Fibroblast of upper back skin (primary cell): ENCODE measurements around the gene ANKRD34B.
"Not testable (repeated sequence)": the region's sequence is repeated elsewhere in the genome, so short reads cannot be mapped to it uniquely, and the experiment has no call there.

Experiments used
- DNase-seq: peaks from one replicate; pipeline ENCODE4 v3.0.0-alpha.2; 2013

ANKRD34B gene

DNA sequence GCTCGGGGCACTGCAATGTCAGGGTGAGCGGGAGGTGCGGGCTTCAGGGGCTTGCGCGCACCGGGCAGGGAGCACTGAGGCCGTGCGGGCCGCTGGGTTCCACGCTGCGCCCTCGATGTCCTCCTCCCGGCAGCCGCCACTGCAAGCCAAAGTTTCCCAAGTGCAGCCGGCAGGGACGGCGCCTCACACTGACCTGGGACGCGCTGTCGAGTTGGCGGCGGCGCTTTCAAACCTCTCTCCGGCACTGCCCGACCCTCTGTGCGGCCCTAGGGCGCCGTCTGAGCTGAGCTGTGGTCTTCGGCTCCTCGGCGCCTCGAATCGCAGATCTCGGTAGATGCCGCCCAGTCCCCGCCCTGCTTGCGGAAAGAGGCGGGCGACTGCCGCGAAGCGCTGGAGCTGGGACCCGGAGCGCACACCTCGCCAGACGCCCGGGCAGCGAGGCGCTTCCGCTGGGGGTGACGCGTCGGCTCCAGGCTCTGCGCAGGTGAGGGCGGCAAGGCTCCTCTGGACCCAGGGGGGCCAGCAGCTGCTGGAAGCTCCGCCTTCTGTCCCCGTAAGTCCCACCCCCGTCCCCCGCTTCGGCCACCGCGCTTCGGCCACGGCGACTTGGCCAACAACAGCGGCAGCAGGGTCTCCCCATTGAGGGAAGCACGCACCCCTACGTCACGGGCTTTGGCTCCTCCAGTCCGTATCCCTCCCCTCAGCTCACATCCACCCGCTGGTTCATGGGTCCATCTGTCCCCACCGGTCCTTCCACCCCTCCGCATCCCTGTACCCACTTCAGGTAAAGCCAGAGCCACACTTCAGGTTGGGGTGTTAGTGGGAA is at the start of gene ANKRD34B:
ANKRD34B (minus strand) TSS at position 320 of the 826 bp plus-strand sequence. CDS start 10,261 bp downstream, outside the sequence.
- no peak for DNase-seq

DNA sequence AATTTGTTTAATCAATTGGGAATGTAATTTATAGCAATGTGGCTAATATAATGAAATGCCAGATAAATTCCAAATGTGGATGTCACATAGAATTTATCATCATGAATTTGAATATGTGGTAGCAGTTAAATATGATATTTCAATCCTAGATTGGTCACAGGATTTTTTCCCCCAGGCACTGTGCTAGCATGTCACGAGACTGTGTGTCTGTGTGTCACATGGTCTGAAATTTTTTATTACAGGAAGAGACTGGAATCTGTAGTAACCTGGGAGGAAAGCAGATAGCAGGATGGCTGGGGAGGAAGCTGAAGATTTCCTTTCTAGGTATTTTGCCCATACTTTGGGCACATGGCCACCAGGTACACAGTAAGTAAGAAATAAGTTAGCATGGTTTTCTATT is 49.0 kb upstream of the ANKRD34B start:
- no peak for DNase-seq

DNA sequence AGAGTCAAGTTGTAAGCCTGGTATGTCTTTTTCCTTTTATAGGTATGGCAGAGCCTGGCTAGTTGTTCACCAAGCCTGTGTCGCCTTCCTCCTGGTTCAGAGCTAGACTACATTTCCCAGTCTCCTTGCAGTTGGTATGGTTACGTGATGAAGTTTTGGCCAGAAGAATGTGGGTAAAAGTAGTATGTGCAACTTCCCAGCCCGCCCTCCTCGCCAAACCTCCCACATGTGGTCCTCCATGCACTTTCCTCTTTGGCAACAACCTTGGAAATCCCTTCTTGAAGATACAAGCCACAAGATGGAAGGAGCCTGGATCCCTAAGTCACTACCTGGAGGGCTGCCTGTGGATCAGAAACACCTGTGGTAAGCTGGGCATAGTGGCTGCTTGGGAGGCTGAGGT is 48.4 kb upstream of the ANKRD34B start:
- no peak for DNase-seq

DNA sequence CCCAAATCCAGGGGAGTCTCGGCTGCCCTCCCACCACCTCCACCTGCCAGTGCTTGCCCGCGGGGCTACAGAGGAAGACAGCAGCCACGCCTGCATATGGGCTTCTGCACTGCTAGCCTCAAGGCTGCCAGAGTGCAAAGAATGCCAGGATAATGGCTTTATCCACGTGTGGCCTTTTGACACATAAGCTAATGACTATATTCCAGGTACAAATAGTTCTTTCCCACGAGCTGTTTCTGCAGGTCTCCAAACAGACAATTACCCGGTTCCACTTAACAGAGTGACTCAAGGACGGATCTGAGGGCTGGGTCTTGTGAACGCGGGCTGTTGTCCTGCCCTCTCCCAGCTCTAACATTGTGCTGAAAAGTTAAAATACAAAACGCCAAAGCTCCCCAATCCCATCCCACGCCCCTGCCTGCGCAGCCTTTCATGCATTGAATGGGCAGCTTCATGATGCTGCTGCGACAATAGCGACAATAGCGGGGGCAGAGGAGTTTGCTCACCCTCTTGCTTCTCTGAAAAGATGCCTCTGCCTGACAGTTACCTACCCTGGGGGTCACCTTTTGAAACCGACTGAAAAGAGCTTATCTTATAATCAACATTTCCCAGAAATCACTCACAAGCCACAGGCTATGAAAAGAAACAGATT is 45.3 kb upstream of the ANKRD34B start:
- DNase-seq, result no peak

DNA sequence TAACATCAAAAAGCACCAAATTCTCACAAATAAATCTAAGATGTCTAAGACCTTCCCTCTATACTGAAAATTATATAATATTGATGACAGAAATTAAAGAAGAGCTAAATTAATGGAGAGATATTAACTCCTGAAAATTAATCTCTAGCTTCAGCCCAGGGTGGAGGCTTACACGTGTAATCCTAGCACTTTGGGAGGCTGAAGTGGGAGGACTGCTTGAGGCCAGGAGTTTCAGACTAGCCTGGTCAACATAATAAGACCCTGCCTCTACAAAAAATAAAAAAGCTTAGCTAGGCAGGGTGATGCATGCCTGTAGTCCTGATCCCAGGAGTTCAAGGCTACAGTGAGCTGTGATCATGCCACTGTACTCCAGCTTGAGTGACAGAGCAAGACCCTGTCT is 39.6 kb upstream of the ANKRD34B start:
- DNase-seq, result no peak

DNA sequence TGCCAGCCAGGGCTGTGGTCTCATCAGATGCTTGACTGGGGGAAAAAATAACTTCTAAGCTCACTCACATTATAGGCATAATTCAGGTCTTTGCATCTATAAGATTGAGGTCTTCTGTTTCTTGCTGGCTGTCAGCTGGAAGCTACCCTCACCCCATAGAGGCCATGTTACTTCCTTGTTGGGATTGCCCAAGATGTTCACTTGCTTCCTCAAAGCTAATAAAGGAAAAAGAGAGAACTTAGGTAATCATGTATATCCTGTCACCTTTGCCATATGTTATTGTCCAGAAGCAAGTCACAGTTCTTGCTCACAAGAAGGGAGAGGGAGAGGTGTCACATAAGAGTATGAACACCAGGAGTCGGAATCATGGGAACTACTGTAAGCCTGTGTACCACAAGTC is 38.7 kb upstream of the ANKRD34B start:
- no peak for DNase-seq

DNA sequence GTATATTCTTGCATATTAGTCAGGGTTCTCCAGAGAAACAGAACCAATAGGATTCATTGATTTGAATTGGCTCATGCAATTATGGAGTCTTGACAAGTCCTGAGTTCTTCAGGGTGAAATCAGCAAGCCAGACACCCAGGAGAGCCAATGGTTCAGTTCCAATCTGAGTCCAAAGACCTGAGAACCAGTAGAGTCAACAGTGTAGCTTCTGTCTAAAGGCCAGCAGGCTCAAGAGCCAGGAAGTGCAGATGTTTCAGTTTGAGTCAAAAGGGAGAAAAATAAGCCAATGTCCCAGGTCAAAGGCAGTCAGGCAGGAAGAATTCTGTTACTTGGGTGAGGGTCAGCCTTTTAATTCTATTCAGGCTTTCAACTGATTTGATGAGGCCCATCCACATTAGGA is 37.8 kb upstream of the ANKRD34B start:
- DNase-seq, result no peak

DNA sequence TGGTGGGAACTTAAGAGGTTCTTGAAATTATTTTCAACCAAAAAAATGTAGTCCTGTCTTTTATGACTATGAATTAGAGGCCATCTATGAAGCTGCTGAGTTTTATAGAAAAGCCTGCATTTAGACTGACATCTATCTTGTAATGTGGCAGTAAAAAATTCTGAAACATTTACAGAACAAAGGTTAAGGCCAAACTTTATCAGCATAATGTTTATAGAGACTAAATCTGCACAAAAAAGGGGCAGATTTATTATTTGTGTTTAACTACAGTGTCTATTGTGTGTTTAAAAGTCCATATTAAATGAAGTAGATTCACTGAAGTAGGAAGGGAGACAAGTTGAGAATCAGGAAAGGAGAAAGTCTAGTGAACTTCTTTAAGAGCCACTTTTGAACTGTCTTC is 37.3 kb upstream of the ANKRD34B start:
- DNase-seq, result no peak

DNA sequence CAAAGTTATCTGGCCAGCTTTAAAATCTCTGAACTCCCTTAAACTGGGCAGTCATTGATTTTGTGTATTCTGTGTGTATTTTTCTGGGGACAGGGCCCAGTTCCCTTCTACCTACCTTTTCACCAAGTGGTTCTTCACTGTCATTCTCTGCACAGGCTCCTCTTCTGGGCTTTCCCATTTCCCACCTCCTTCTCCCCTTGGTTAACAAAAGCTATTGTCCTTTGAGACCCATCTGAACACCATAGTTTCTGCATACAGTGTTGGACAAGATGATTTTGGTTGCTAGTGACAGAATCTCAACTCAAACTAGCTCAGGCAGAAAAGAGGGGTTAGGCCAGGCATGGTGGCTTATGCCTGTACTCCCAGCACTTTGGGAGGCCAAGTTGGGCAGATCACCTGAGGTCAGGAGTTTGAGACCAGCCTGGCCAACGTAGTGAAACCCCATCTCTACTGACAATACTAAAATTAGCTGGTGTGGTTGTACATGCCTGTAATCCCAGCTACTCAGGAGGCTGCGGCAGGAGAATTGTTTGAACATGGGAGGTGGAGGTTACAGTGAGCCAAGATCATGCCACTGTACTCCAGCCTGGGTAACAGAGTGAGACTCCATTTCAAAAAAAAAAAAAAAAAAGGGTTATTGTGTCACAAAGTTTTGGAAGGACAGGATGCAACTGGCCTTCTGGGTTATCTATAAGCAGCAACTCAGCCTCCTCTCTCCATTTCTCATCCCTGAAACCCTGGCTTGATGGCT is 31.0 kb upstream of the ANKRD34B start:
- DNase-seq, result no peak

DNA sequence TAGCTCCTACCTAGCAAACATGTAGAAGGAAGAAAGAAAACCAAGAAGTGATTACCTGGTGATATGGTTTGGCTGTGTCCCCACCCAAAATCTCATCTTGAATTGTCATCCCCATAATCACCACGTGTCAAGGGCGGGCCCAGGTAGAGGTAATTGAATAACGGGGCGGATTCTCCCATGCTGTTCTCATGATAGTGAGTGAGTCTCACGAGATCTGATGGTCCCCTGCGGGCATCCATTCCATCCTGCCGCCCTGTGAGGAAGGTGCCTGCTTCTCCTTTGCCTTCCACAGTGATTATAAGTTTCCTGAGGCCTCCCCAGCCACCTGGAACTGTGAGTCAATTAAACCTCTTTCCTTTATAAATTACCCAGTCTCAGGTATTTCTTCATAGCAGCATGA is 27.4 kb upstream of the ANKRD34B start:
- DNase-seq, result no peak

DNA sequence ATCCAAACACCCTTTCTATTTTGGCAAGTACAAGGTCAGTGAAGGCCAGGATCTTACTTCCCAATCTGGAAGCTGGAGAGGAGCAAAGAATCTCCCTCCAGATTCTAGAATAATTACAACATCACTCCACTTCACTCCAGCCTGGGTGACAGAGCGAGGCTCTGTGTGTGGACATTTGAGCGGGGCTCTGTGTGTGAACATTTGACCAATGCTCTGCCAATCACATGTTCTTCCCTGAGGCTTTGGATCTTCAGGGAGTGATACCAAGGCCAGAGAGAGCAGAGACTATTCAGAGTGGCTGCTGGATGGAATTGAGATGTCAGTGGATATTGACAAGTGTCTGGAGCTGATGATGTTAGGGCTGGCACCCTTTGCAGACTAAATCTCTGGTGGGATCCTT is 24.7 kb upstream of the ANKRD34B start:
- DNase-seq, result no peak

DNA sequence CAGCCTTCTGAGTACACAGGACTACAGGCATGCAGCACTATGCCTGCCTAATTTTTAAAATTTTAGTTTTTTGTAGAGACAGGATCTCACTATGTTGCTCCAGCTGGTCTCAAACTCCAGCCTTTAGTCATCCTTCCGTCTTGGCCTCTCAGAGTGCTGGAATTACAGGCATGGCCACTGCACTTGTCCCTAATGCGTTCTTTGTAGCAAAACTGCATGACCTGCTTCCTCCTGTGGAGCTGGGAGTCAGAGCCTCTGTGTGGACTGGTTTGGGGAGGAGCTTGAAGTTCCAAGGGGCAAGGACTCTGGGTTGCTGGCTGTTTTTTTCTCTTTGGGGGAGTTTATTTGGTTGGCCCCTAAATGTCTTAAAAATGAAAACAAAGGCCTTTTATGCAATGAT is 22.7 kb upstream of the ANKRD34B start:
- DNase-seq, result no peak

DNA sequence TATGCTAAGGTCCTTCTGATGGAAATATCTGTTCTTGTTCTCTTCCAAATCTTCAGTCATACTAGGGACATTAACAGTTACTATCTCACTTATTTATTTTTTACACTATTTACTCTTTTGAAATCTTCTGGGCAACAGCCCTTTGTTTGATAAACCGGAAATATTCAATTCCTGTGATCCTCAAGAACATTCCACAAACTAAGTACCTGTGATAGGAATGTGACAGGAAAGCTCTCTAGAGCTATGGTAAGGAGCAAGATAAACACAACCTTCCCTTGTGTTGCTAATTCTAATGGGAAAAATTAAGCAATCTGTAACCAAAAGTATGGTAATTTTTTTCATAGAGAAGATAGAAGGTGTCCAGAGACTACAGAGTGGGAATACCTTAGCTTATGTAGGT is 22.0 kb upstream of the ANKRD34B start:
- DNase-seq, result no peak

DNA sequence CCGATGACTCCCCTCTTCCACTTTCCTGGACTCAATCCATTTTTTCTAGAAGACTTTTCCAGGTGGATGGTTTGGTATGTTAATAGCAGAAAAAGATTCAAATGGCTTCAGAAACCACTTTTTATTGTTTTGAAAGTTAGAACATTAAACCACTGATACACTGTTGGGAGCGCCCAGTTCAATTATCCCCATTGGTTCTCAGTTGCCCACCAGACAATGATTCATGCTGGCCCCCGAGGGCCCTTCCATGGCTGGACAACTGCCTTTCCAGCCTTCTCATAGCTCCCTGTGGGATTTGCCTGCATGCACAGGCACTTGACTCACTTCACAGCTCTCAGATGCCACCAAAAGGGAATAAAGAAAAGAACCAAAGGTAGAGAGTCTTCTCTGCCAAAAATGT is 21.3 kb upstream of the ANKRD34B start:
- DNase-seq, result peak; percentile 16

DNA sequence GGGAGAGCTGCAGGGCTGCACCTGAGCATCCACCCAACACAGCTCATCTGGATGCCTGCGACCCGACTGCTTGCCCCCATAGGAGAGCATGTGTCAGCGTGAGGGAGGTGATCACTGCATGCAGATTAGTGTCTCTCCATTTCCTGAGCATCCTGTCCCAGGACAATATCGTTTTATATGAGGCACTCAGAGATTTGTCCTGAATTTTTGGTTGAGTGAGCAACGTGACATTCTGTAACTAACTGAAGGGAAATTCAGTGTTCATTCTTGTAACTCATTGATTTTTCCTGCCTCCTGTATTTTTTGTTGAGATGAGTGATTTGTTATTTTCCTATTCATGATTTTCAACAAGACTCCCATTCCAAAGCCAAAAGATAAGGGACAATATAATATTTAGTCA is 20.7 kb upstream of the ANKRD34B start:
- no peak for DNase-seq

DNA sequence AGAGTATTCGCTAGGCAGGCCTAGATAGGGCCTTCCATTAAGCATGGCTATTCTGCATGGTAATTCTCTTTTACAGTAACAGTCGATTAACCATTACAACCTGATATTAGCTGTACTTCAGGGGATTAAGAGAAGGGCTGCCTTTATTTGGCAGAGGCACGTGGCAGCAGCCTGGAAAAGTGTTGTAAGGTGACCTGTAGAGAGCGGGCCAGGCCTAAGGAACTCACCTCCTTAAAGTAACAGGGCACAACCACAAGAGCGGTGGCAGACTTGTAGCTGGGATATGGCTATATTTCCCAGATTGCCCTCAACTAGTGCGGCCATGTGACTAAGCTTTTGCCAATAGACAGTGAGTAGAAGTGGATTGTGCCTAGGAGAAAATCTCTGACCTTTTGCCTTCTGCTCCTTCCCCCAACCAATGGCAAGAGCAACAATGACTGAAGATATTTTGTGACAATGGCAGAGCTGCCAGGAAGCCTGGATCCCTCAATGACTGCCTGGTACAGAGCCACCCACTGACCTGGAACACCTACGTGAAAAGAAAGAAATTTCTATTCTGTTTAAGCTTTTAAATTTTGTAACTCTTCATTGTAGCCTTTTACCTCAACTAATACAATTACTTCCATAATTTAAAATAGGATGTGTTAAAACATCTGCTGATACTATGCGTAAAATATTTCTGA is 18.9 kb upstream of the ANKRD34B start:
- DNase-seq, result no peak

DNA sequence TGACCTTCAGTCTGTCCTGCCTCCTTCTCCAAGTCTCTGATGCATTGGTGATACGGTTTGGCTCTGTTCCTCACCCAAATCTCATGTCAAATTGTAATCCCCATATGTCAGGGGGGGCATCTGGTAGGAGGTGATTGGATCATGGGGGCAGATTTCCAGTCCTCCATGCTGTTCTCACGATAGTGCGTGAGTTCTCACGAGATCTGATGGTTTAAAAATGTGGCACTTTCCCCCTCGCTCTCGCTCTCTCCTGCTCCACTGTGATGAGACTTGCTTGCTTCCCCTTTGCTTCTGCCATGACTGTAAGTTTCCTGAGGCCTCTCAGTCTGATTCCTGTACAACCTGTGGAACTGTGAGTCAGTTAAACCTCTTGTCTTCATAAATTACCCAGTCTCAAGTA is 14.7 kb upstream of the ANKRD34B start:
- no peak for DNase-seq

DNA sequence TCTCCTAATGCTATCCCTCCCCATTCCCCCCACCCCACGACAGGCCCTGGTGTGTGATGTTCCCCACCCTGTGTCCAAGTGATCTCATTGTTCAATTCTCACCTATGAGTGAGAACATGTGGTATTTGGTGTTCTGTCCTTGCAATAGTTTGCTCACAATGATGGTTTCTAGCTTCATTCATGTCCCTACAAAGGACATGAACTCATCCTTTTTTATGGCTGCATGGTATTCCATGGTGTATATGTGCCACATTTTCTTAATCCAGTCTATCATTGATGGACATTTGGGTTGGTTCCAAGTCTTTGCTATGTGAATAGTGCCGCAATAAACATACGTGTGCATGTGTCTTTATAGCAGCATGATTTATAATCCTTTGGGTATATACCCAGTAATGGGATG is 10.2 kb upstream of the ANKRD34B start:
- not testable (repeated sequence) for DNase-seq

DNA sequence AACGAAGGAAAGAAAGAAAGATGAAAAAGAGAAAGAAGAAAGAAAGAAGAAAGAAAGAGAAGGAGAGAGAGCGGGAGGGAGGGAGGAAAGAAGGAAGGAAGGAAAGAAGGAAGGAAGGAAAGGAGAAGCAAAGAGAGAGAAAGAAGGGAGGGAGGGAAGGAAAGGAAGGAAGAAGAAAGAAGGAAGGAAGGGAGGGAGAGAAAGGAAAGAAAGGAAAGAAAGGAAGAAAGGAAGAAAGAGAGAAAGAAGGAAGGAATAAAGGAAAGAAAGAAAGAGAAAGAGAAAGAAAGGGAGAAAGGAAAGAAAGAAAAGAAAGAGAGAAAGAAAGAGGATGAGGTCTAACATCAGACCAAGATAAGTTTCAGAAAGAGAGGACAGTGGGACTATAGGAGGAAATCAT is 9.0 kb upstream of the ANKRD34B start:
- no peak for DNase-seq

DNA sequence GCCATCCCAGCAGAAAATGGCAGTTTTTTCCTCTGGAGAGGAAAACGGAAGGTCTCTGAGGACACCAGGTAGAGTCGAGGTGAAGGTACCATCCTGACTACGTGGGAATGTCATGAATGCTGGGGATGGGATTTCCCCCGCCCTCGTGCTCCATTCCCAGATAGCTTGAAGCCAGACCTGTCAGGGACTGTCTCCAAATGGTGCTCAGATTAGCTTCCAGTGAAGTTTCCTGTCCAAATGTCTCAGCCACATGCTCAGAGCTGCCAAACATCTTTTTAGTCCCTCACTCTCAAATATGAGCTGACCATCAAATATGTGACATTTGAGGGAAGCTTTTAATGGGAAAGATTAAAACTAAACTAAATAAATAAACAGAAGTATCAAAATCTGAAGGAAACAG is 7.6 kb upstream of the ANKRD34B start:
- DNase-seq, result no peak

DNA sequence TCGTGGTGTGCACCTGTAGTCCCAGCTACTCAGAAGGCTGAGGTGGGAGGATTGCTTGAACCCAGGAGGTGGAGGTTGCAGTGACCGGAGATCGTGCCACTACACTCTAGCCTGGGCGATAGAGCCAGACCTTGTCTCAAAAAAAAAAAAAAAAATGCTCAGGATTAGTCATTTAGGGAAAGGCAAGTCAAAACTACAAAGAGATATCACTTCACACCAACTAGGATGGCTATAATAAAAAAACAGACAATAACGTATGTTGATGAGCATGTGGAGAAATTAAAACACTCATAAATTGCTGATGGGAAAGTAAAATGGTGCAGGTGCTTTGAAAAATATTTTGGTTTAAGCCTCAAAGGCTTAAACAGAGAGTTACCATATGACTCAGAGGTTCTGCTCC is 6.3 kb upstream of the ANKRD34B start:
- no peak for DNase-seq

DNA sequence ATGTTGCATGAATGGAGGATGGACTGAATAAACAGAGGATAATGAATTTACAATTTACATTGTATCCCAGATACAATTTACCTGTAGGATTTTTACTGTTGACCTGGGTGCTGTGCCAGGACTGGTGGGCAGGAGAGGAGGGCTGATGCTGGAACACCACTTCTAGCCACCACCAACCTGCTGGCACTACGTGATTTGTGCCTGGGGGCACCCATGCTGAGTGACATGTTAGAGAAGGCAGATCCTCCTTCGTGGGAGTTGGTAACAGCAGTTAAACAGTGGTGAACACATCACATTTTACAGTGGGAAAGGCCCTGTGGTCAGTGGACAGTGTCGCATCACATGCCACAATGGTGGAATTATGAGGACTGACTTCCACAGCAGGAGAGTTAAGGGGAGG is 3.0 kb upstream of the ANKRD34B start:
- no peak for DNase-seq
